Stimulated activated naive B cell treated with anti-CD40 and anti-IgM and Interleukin-4, amounts not matched to agents 10 μg/mL and 1 μg/mL and 100 μg/mL, for 72 hours (primary cell): Measurements from ENCODE around the gene PELO.

Source experiments
- ATAC-seq, 2 donors: fragments of 150-1000 bp; cut with Tn5 transposase; replicated peaks; 2 replicates each; pipeline ENCODE4 v1.10.0; 2021; ENCODE audit warnings: moderate library complexity in 1 of 2
- DNase-seq: peaks from one replicate; pipeline ENCODE4 v3.0.0; 2021
- H3K27ac Mint-ChIP-seq: one replicate; pipeline ENCODE4 v1.8.0; 2022; ENCODE audit warnings: mild to moderate bottlenecking, mixed read lengths
- H3K27me3 Mint-ChIP-seq, 2 donors: one replicate each; pipeline ENCODE4 v1.8.0; 2022; ENCODE audit warnings: mixed read lengths in 2 of 2
- H3K36me3 Mint-ChIP-seq, 2 donors: one replicate each; pipeline ENCODE4 v1.8.0; 2022; ENCODE audit warnings: mixed read lengths in 2 of 2, mild to moderate bottlenecking in 1 of 2
- H3K4me1 Mint-ChIP-seq, 2 donors: one replicate each; pipeline ENCODE4 v1.8.0; 2022; ENCODE audit warnings: mixed read lengths in 2 of 2, mild to moderate bottlenecking in 1 of 2
- H3K4me3 Mint-ChIP-seq, 2 donors: one replicate each; pipeline ENCODE4 v1.8.0; 2022; ENCODE audit warnings: mild to moderate bottlenecking in 2 of 2, mixed read lengths in 2 of 2, moderate library complexity in 1 of 2
- H3K9me3 Mint-ChIP-seq, 2 donors: one replicate each; pipeline ENCODE4 v1.8.0; 2022; ENCODE audit warnings: mixed read lengths in 2 of 2, mild to moderate bottlenecking in 1 of 2

Gene PELO

GRCh38 chr5:52799983-52800393, 12.3 kb downstream of the PELO start:
- ATAC-seq (peak; percentile 92), DNase-seq (peak; percentile 94)
- Mint-ChIP-seq H3K4me3 (peak overlapping the region; percentile 90 to 95), H3K9me3 (no peaks in the 10 kb centered on the region), H3K4me1 (peaks cover 25 to 44% of the 10 kb centered on the region in 2 donors), H3K27me3 (no peaks in the 10 kb centered on the region), H3K27ac (peak overlapping the region; percentile 98), H3K36me3 (peaks cover 19 to 28% of the 10 kb centered on the region in 2 donors)

- H3K4me1 Mint-ChIP-seq, result peaks cover 28 to 49% of the 10 kb centered on the region in 2 donors
- H3K27me3 Mint-ChIP-seq, result no peaks in the 10 kb centered on the region
- ATAC-seq (peak; percentile 58 to 64), DNase-seq (peak; percentile 31)
- peaks cover 23 to 32% of the 10 kb centered on the region in 2 donors for H3K36me3 Mint-ChIP-seq
- H3K4me3 Mint-ChIP-seq, result peak overlapping the region; percentile 90 to 95
- H3K9me3 Mint-ChIP-seq, result no peaks in the 10 kb centered on the region
- H3K27ac Mint-ChIP-seq, result peak overlapping the region; percentile 98
These were observed 12.9 kb downstream of the PELO start for GRCh38 chr5:52800394-52801213.

GRCh38 chr5:52801329-52801728, 13.6 kb downstream of the PELO start:
- peaks cover 25 to 35% of the 10 kb centered on the region in 2 donors for H3K36me3 Mint-ChIP-seq
- no peaks in the 10 kb centered on the region for H3K9me3 Mint-ChIP-seq
- H3K4me3 Mint-ChIP-seq, result peak overlapping the region; percentile 90 to 95
- H3K27ac Mint-ChIP-seq, result peak overlapping the region; percentile 98
- H3K27me3 Mint-ChIP-seq, result no peaks in the 10 kb centered on the region
- H3K4me1 Mint-ChIP-seq, result peaks cover 28 to 49% of the 10 kb centered on the region in 2 donors
- ATAC-seq (no peak), DNase-seq (no peak)

GRCh38 chr5:52802272-52802973, 14.7 kb downstream of the PELO start:
- Mint-ChIP-seq H3K27ac (no peak overlapping the region), H3K9me3 (no peaks in the 10 kb centered on the region), H3K4me1 (peaks cover 28 to 49% of the 10 kb centered on the region in 2 donors), H3K36me3 (peaks cover 25 to 35% of the 10 kb centered on the region in 2 donors), H3K27me3 (no peaks in the 10 kb centered on the region), H3K4me3 (no peak overlapping the region)
- ATAC-seq (no peak), DNase-seq (no peak)

- no peaks in the 10 kb centered on the region for H3K9me3 Mint-ChIP-seq
- H3K36me3 Mint-ChIP-seq, result peaks cover 25 to 35% of the 10 kb centered on the region in 2 donors
- H3K27ac Mint-ChIP-seq, result no peak overlapping the region
- ATAC-seq (no peak), DNase-seq (no peak)
- no peaks in the 10 kb centered on the region for H3K27me3 Mint-ChIP-seq
- peaks cover 28 to 48% of the 10 kb centered on the region in 2 donors for H3K4me1 Mint-ChIP-seq
- H3K4me3 Mint-ChIP-seq, result no peak overlapping the region
These were observed 15.2 kb downstream of the PELO start for GRCh38 chr5:52802974-52803336.

- Mint-ChIP-seq H3K36me3 (peaks cover 25 to 35% of the 10 kb centered on the region in 2 donors), H3K4me1 (peaks cover 20 to 33% of the 10 kb centered on the region in 2 donors), H3K9me3 (no peaks in the 10 kb centered on the region), H3K27ac (no peak overlapping the region), H3K27me3 (no peaks in the 10 kb centered on the region), H3K4me3 (no peak overlapping the region)
- DNase-seq (no peak), ATAC-seq (no peak)
These were observed 16.7 kb downstream of the PELO start for GRCh38 chr5:52804387-52804791.

GRCh38 chr5:52804981-52805380, 17.3 kb downstream of the PELO start:
- ATAC-seq (no peak), DNase-seq (no peak)
- no peak overlapping the region for H3K27ac Mint-ChIP-seq
- no peak overlapping the region for H3K4me3 Mint-ChIP-seq
- H3K4me1 Mint-ChIP-seq, result peaks cover 21 to 36% of the 10 kb centered on the region in 2 donors
- H3K27me3 Mint-ChIP-seq, result no peaks in the 10 kb centered on the region
- no peaks in the 10 kb centered on the region for H3K9me3 Mint-ChIP-seq
- H3K36me3 Mint-ChIP-seq, result peaks cover 25 to 33% of the 10 kb centered on the region in 2 donors

- no peak overlapping the region for H3K27ac Mint-ChIP-seq
- H3K4me3 Mint-ChIP-seq, result no peak overlapping the region
- no peaks in the 10 kb centered on the region for H3K27me3 Mint-ChIP-seq
- ATAC-seq (no peak), DNase-seq (no peak)
- H3K9me3 Mint-ChIP-seq, result no peaks in the 10 kb centered on the region
- H3K36me3 Mint-ChIP-seq, result peaks cover 21 to 26% of the 10 kb centered on the region in 2 donors
- peaks cover 21 to 32% of the 10 kb centered on the region in 2 donors for H3K4me1 Mint-ChIP-seq
These were observed 17.9 kb downstream of the PELO start for GRCh38 chr5:52805615-52806014.

GRCh38 chr5:52807037-52807436, 19.3 kb downstream of the PELO start:
- Mint-ChIP-seq H3K4me1 (peaks cover 12 to 21% of the 10 kb centered on the region in 2 donors), H3K36me3 (peaks cover 12 to 17% of the 10 kb centered on the region in 2 donors), H3K27me3 (no peaks in the 10 kb centered on the region), H3K27ac (no peak overlapping the region), H3K4me3 (no peak overlapping the region), H3K9me3 (no peaks in the 10 kb centered on the region)
- no peak for ATAC-seq
- no peak for DNase-seq

- ATAC-seq, result no peak
- peaks cover 12 to 17% of the 10 kb centered on the region in 2 donors for H3K36me3 Mint-ChIP-seq
- no peaks in the 10 kb centered on the region for H3K9me3 Mint-ChIP-seq
- peaks cover 12 to 21% of the 10 kb centered on the region in 2 donors for H3K4me1 Mint-ChIP-seq
- DNase-seq, result no peak
- no peak overlapping the region for H3K27ac Mint-ChIP-seq
- no peaks in the 10 kb centered on the region for H3K27me3 Mint-ChIP-seq
- H3K4me3 Mint-ChIP-seq, result no peak overlapping the region
These were observed 20.0 kb downstream of the PELO start for GRCh38 chr5:52807723-52808122.

GRCh38 chr5:52808316-52808901, 20.7 kb downstream of the PELO start:
- Mint-ChIP-seq H3K36me3 (peaks cover 12 to 17% of the 10 kb centered on the region in 2 donors), H3K4me1 (peaks cover 12 to 21% of the 10 kb centered on the region in 2 donors), H3K27me3 (no peaks in the 10 kb centered on the region), H3K27ac (no peak overlapping the region), H3K4me3 (no peak overlapping the region), H3K9me3 (no peaks in the 10 kb centered on the region)
- ATAC-seq, result no peak
- no peak for DNase-seq

GRCh38 chr5:52809884-52810283, 22.2 kb downstream of the PELO start:
- H3K27me3 Mint-ChIP-seq, result no peaks in the 10 kb centered on the region
- no peak for ATAC-seq
- no peak overlapping the region for H3K27ac Mint-ChIP-seq
- H3K36me3 Mint-ChIP-seq, result peaks cover 7 to 8% of the 10 kb centered on the region in 2 donors
- peaks cover 7 to 14% of the 10 kb centered on the region in 2 donors for H3K4me1 Mint-ChIP-seq
- no peak for DNase-seq
- no peaks in the 10 kb centered on the region for H3K9me3 Mint-ChIP-seq
- H3K4me3 Mint-ChIP-seq, result no peak overlapping the region

- ATAC-seq, result no peak
- no peaks in the 10 kb centered on the region for H3K27me3 Mint-ChIP-seq
- H3K36me3 Mint-ChIP-seq, result peaks cover 2 to 3% of the 10 kb centered on the region in 2 donors
- H3K27ac Mint-ChIP-seq, result no peak overlapping the region
- no peak for DNase-seq
- peaks cover 2 to 8% of the 10 kb centered on the region in 2 donors for H3K4me1 Mint-ChIP-seq
- H3K9me3 Mint-ChIP-seq, result no peaks in the 10 kb centered on the region
- H3K4me3 Mint-ChIP-seq, result no peak overlapping the region
These were observed 22.7 kb downstream of the PELO start for GRCh38 chr5:52810426-52810825.

GRCh38 chr5:52811067-52811749, 23.5 kb downstream of the PELO start:
- Mint-ChIP-seq H3K27ac (no peak overlapping the region), H3K4me1 (peaks cover 2 to 7% of the 10 kb centered on the region in 2 donors), H3K4me3 (no peak overlapping the region), H3K36me3 (no peaks in the 10 kb centered on the region), H3K27me3 (no peaks in the 10 kb centered on the region), H3K9me3 (no peaks in the 10 kb centered on the region)
- no peak for DNase-seq
- ATAC-seq, result no peak
